NCI-H460 (cell line): ENCODE results near the gene FBXL4. TPM values are rescaled to one million over a fixed set of nuclear protein-coding genes. Genes with fewer than 3 reads are reported as not detected.

Experiments used
- DNase-seq: peaks from one replicate; pipeline ENCODE4 v3.0.0-alpha.2; 2016; ENCODE audit warnings: low read depth; ENCODE audit errors: extremely low read depth
- total RNA-seq: library from RNA; depleted of rRNA; stranded (reverse); fragments of >200 nt; shearing (Covaris generic); gene quantifications from 2 replicates; pipeline ENCODE4 v1.2.3, GENCODE V29; 2014

The FBXL4 gene
- total RNA-seq, 1 experiment from 2014 or later: 15.4 TPM

- DNase-seq: no peak
Observed at GRCh38 chr6:98894810-98895209, 52.9 kb downstream of the FBXL4 start.

- DNase-seq: no peak
Observed at GRCh38 chr6:98887650-98888049, 60.1 kb downstream of the FBXL4 start.

GRCh38 chr6:98885330-98885729, 62.4 kb downstream of the FBXL4 start:
- DNase-seq: no peak

- DNase-seq: no peak
Observed at GRCh38 chr6:98880486-98880885, 67.3 kb downstream of the FBXL4 start.

GRCh38 chr6:98877250-98877649, 70.5 kb downstream of the FBXL4 start:
- DNase-seq: no peak

- DNase-seq: no peak
Observed at GRCh38 chr6:98875375-98875774, 72.4 kb downstream of the FBXL4 start.

- no peak for DNase-seq
Observed at GRCh38 chr6:98871821-98872220, 75.9 kb downstream of the FBXL4 start.

GRCh38 chr6:98871057-98871456, 76.7 kb downstream of the FBXL4 start:
- DNase-seq: peak; percentile 36

- DNase-seq: no peak
Observed at GRCh38 chr6:98864497-98864896, 83.2 kb downstream of the FBXL4 start.

GRCh38 chr6:98848539-98849242, 99.1 kb downstream of the FBXL4 start:
- no peak for DNase-seq

- no peak for DNase-seq
Observed at GRCh38 chr6:98847779-98848538, 99.8 kb downstream of the FBXL4 start.

- no peak for DNase-seq
Observed at GRCh38 chr6:98847416-98847778, 100.3 kb downstream of the FBXL4 start.

- no peak for DNase-seq
Observed at GRCh38 chr6:98846021-98846380, 101.7 kb downstream of the FBXL4 start.

- peak; percentile 65 for DNase-seq
Observed at GRCh38 chr6:98845211-98846020, 102.3 kb downstream of the FBXL4 start.

- DNase-seq: no peak
Observed at GRCh38 chr6:98844244-98845210, 103.2 kb downstream of the FBXL4 start.

- DNase-seq: no peak
Observed at GRCh38 chr6:98843271-98844243, 104.2 kb downstream of the FBXL4 start.

GRCh38 chr6:98842342-98843180, 105.2 kb downstream of the FBXL4 start:
- no peak for DNase-seq

GRCh38 chr6:98841621-98842341, 106.0 kb downstream of the FBXL4 start:
- no peak for DNase-seq
